Neural crest cell (in vitro differentiated cells): ENCODE data around the gene GBA3. TPM values are rescaled to one million over a fixed set of nuclear protein-coding genes. Genes with fewer than 3 reads are reported as not detected.

Source experiments
- DNase-seq: peaks from one replicate; pipeline ENCODE4 v3.0.0; 2021; ENCODE audit warnings: low read depth, mixed read lengths, low spot score
- H3K27ac Mint-ChIP-seq: one replicate; pipeline ENCODE4 v1.8.0; 2021; ENCODE audit warnings: mild to moderate bottlenecking, mixed read lengths; ENCODE audit not compliant: unreplicated experiment
- H3K27me3 Mint-ChIP-seq: 2 replicates; pipeline ENCODE4 v1.8.0; 2021; ENCODE audit warnings: low read depth, mild to moderate bottlenecking, mixed read lengths
- H3K36me3 Mint-ChIP-seq: 2 replicates; pipeline ENCODE4 v1.8.0; 2021; ENCODE audit warnings: low read depth, mild to moderate bottlenecking, mixed read lengths
- H3K4me1 Mint-ChIP-seq: 2 replicates; pipeline ENCODE4 v1.8.0; 2021; ENCODE audit warnings: mixed read lengths
- H3K4me3 Mint-ChIP-seq: one replicate; pipeline ENCODE4 v1.8.0; 2021; ENCODE audit warnings: mild to moderate bottlenecking, mixed read lengths
- H3K9me3 Mint-ChIP-seq: 2 replicates; pipeline ENCODE4 v1.8.0; 2021; ENCODE audit warnings: mixed read lengths
- CTCF ChIP-seq: fragments of 200-600 bp; sonication (generic); conservative IDR thresholded peaks from 2 replicates; pipeline ENCODE4 v1.5.0; 2021; ENCODE audit warnings: antibody characterized with exemption, mild to moderate bottlenecking
- total RNA-seq: library from RNA; stranded (reverse); gene quantifications from 2 replicates; pipeline ENCODE4 v1.2.1, GENCODE V29; 2021

The GBA3 gene
- total RNA-seq, 1 donor from 2014 or later = not detected

DNA sequence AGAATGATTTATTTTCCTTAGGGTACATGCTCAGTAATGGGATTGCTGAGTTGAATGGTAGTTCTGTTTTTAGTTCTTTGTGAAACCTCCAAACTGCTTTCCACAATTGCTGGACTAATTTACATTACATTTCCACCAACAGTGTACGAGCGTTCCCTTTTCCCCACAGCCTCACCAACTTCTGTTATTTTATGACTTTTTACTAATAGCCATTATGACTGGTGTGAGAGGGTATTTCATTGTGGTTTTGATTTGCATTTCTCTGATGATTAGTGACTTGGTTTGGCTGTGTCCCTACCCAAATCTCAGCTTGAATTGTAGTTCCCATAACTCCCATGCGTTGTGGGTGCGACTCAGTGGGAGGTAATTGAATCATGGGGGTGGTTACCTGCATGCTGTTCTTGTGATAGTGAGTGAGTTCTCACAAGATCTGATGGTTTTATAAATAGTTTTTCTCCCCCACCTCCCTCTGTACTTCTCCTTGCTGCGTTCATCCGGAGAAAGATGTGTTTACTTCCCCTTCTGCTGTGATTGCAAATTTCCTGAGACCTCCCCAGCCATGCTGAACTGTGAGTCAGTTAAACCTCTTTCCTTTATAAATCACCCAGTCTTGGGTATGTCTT is 95.1 kb downstream of the GBA3 start:
- no peaks in the 10 kb centered on the region for H3K9me3 Mint-ChIP-seq
- no peaks in the 10 kb centered on the region for H3K36me3 Mint-ChIP-seq
- H3K27me3 Mint-ChIP-seq = no peaks in the 10 kb centered on the region
- DNase-seq = no peak
- H3K27ac Mint-ChIP-seq = peak overlapping the region; percentile 36
- no peak for TF ChIP-seq CTCF
- H3K4me3 Mint-ChIP-seq = no peak overlapping the region
- no peaks in the 10 kb centered on the region for H3K4me1 Mint-ChIP-seq

DNA sequence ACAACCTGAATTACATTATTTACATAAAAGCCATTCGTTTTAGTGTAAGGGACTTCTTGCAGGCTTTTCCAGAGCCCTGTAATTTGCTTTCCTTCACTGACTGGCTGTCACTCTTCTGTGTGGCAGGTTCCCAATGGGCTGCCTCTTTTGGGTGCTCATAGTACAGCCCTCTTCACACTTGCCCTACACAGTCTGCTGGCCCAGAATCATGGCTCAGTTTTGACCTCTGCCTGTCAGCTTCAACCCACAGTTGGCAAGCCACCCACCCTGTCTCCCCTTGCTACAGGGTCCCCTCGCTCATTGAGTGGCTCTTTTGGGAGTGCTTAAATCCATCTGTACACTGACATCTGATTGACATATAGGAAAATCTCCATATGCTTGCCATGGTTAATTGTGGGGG is 97.9 kb downstream of the GBA3 start:
- TF ChIP-seq CTCF = no peak
- Mint-ChIP-seq H3K36me3 (no peaks in the 10 kb centered on the region), H3K4me1 (no peaks in the 10 kb centered on the region), H3K27me3 (no peaks in the 10 kb centered on the region), H3K9me3 (no peaks in the 10 kb centered on the region), H3K27ac (no peak overlapping the region), H3K4me3 (no peak overlapping the region)
- DNase-seq = no peak

DNA sequence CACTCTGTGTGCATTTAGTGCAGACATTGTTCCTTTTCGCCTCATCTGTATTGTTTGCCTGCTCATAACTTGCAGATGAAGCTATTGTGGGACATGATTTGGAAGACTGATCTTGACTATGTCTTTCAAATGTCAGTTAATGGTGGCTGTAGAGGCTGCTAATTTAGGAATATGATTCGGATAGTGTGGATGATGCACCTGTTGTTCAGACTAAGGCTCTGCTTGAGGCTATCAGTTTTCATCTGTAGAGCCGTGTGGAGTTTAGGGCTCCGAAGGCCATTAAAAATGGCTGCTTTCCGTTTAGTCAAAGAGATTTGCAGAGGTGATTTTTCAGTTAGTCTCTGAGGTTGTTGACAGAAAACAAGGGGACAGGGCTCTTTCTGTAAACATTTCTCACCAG is 102.0 kb downstream of the GBA3 start:
- no peak overlapping the region for H3K4me3 Mint-ChIP-seq
- DNase-seq = no peak
- no peak for TF ChIP-seq CTCF
- no peaks in the 10 kb centered on the region for H3K4me1 Mint-ChIP-seq
- H3K27me3 Mint-ChIP-seq = peaks cover 3% of the 10 kb centered on the region
- H3K27ac Mint-ChIP-seq = no peak overlapping the region
- H3K36me3 Mint-ChIP-seq = no peaks in the 10 kb centered on the region
- H3K9me3 Mint-ChIP-seq = peaks cover 4% of the 10 kb centered on the region

DNA sequence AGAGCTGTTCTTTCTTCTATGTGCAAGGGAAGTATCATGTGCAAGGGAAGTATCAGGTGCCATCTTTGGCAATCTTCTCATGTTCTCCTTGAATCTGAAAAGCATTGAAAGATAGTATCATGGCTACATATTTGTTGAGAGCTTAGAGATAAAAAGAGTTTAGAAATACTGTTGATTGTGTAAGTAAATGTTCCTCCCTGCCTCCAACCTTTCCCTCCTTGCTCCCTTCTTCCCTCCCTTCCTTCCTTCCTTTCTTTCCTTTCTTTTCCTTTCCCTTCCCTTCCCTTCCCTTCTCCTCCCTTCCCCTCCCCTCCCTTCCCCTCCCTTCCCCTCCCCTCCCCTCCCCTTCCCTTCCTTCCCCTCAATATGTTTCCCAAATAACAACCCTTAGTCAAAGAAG is 108.7 kb downstream of the GBA3 start:
- no peak for TF ChIP-seq CTCF
- Mint-ChIP-seq H3K9me3 (peaks cover 4% of the 10 kb centered on the region), H3K4me1 (no peaks in the 10 kb centered on the region), H3K36me3 (no peaks in the 10 kb centered on the region), H3K27ac (no peak overlapping the region), H3K4me3 (no peak overlapping the region), H3K27me3 (peaks cover 3% of the 10 kb centered on the region)
- DNase-seq = no peak

- TF ChIP-seq CTCF = no peak
- Mint-ChIP-seq H3K4me3 (no peak overlapping the region), H3K27ac (no peak overlapping the region)
Observed at GRCh38 chr4:22802876-22803275, 110.1 kb downstream of the GBA3 start.

More at GRCh38 chr4:22802876-22803275, 110.1 kb downstream of the GBA3 start:
- Mint-ChIP-seq H3K36me3 (no peaks in the 10 kb centered on the region), H3K27me3 (peaks cover 5% of the 10 kb centered on the region), H3K4me1 (no peaks in the 10 kb centered on the region), H3K9me3 (peaks cover 4% of the 10 kb centered on the region)
- no peak for DNase-seq
